ENCODE measurements around the gene TMEM9B. TPM values are rescaled to one million over a fixed set of nuclear protein-coding genes. Genes with fewer than 3 reads are reported as not detected.

Gene TMEM9B
- total and polyA plus RNA-seq, 9 of the 15 experiments (the other 6 are each of a cell fraction or from before 2014, with no cell fraction given) = 7.7 to 20.0 (median 14.0) TPM

DNA sequence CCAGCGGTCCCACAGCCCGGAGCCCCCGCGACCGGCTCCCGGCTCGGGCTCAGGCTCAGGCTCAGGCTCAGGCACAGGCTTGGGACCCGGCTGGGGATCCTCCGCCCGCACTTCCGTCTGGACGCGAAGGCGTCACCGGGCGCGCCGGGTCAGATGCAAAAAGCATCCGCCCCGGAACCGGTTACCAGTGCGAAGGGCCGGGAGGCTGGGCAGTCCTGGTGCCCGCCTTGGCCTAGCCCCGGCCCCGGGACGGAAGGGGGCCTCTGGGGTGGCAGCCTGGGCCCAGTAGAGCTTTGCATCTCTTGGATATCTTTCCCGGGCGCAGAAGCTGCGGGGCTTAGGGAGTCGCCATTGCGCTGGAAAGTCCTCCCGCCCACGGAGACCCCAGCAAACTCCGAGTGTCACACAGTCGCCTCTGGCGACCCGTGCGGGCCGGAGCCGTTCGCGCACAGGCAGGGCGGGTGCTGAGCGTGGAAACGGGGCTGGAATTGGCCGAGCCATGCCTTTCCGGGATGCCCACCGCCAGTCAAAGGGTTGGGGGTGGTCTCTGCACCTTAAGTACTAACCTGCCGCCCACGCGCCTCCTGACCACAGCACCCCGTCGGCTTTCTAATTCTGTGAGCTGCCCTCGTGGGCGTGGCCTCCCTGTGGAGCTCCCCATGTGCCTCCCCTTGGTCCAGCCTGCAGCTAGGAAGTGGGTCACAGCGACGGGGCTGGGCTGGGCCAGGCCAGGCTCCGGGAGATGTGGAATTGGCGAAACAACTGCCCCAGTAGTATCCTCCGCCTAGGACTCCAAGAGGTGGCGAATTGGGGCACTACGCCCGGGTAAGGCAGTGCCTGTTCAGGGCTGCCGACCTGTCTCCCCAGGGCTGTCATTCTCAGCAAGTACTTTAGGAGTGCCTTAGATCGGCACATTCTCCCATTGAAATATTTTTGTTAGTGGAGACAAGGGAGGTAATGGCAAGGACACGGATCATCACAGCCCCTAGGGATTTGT is at the start of gene TMEM9B (continued):
- TF ChIP-seq, protein P1, sequence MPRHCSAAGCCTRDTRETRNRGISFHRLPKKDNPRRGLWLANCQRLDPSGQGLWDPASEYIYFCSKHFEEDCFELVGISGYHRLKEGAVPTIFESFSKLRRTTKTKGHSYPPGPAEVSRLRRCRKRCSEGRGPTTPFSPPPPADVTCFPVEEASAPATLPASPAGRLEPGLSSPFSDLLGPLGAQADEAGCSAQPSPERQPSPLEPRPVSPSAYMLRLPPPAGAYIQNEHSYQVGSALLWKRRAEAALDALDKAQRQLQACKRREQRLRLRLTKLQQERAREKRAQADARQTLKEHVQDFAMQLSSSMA (CRISPR knock-in tag; IDR thresholded peaks at IDR 0.05) = 0 out of 2 replicates have a peak, but pooled peaks have one; percentile 61
- peak; percentile 53; the same call in 1 of the 2 replicates for TF ChIP-seq ZNF766 (CRISPR knock-in tag; conservative IDR thresholded peaks at IDR 0.05)
- TF ChIP-seq XRCC5 (IDR thresholded peaks at IDR 0.05; ENCODE audit: low read depth, low read length) = 0 out of 2 replicates have a peak, but pooled peaks have one; percentile 38
- TF ChIP-seq, protein P2, sequence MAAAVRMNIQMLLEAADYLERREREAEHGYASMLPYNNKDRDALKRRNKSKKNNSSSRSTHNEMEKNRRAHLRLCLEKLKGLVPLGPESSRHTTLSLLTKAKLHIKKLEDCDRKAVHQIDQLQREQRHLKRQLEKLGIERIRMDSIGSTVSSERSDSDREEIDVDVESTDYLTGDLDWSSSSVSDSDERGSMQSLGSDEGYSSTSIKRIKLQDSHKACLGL (CRISPR knock-in tag; IDR thresholded peaks at IDR 0.05; ENCODE audit: borderline replicate concordance, poor library complexity, severe bottlenecking) = peak; percentile 17
- no peak for TF ChIP-seq THRAP3 (IDR thresholded peaks at IDR 0.05; ENCODE audit: borderline replicate concordance)
- no peak for TF ChIP-seq SRSF9 (IDR thresholded peaks at IDR 0.05; ENCODE audit: borderline replicate concordance, low read depth, low read length)
- peak; percentile 98 for TF ChIP-seq ELF1 (tag; IDR thresholded peaks at IDR 0.05)
- TF ChIP-seq MCM5 (IDR thresholded peaks at IDR 0.05; ENCODE audit: low read depth) = no peak
- TF ChIP-seq SMAD4 (CRISPR knock-in tag; conservative IDR thresholded peaks at IDR 0.05) = peak; percentile 89
- TF ChIP-seq SPI1 (IDR thresholded peaks at IDR 0.05; ENCODE audit: borderline replicate concordance, low read depth, low read length) = peak; percentile 80
- TF ChIP-seq RBBP5 (IDR thresholded peaks at IDR 0.05; ENCODE audit: borderline replicate concordance, insufficient read depth, low read length, poor library complexity, severe bottlenecking) = peak; percentile 81
- peak; percentile 68; the same call in 1 of the 2 replicates for TF ChIP-seq NR1H2 (CRISPR knock-in tag; IDR thresholded peaks at IDR 0.05)
- peak; percentile 32; the same call in 1 of the 2 replicates for TF ChIP-seq FOXP1 (CRISPR knock-in tag; IDR thresholded peaks at IDR 0.05)
- TF ChIP-seq FOXA1 (IDR thresholded peaks at IDR 0.05; ENCODE audit: borderline replicate concordance) = no peak
- TF ChIP-seq ZNF224 (CRISPR knock-in tag; IDR thresholded peaks at IDR 0.05) = peak; percentile 27; the same call in 1 of the 2 replicates
- TF ChIP-seq, protein P3, sequence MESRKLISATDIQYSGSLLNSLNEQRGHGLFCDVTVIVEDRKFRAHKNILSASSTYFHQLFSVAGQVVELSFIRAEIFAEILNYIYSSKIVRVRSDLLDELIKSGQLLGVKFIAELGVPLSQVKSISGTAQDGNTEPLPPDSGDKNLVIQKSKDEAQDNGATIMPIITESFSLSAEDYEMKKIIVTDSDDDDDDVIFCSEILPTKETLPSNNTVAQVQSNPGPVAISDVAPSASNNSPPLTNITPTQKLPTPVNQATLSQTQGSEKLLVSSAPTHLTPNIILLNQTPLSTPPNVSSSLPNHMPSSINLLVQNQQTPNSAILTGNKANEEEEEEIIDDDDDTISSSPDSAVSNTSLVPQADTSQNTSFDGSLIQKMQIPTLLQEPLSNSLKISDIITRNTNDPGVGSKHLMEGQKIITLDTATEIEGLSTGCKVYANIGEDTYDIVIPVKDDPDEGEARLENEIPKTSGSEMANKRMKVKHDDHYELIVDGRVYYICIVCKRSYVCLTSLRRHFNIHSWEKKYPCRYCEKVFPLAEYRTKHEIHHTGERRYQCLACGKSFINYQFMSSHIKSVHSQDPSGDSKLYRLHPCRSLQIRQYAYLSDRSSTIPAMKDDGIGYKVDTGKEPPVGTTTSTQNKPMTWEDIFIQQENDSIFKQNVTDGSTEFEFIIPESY (CRISPR knock-in tag; IDR thresholded peaks at IDR 0.05) = peak; percentile 54; the same call in 1 of the 2 replicates
- peak; percentile 1 for TF ChIP-seq DACH1 (IDR thresholded peaks at IDR 0.05; ENCODE audit: partially characterized antibody)
- peak; percentile 66 to 69 for TF ChIP-seq MAZ (CRISPR knock-in tag; conservative IDR thresholded peaks at IDR 0.05 in 1 of 2, IDR thresholded peaks at IDR 0.05 in 1 of 2)
- peak; percentile 78; the same call in 1 of the 2 replicates for TF ChIP-seq ZNF12 (CRISPR knock-in tag; IDR thresholded peaks at IDR 0.05)
- TF ChIP-seq, protein P4, sequence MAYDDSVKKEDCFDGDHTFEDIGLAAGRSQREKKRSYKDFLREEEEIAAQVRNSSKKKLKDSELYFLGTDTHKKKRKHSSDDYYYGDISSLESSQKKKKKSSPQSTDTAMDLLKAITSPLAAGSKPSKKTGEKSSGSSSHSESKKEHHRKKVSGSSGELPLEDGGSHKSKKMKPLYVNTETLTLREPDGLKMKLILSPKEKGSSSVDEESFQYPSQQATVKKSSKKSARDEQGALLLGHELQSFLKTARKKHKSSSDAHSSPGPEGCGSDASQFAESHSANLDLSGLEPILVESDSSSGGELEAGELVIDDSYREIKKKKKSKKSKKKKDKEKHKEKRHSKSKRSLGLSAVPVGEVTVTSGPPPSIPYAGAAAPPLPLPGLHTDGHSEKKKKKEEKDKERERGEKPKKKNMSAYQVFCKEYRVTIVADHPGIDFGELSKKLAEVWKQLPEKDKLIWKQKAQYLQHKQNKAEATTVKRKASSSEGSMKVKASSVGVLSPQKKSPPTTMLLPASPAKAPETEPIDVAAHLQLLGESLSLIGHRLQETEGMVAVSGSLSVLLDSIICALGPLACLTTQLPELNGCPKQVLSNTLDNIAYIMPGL (CRISPR knock-in tag; IDR thresholded peaks at IDR 0.05) = 0 out of 2 replicates have a peak, but pooled peaks have one; percentile 42
- peak; percentile 29; the same call in 1 of the 2 replicates for TF ChIP-seq ZNF175 (CRISPR knock-in tag; IDR thresholded peaks at IDR 0.05; ENCODE audit: low read depth)

All from K562 (cell line).